ENCODE results near the gene LUM.

- TF ChIP-seq, protein P1, sequence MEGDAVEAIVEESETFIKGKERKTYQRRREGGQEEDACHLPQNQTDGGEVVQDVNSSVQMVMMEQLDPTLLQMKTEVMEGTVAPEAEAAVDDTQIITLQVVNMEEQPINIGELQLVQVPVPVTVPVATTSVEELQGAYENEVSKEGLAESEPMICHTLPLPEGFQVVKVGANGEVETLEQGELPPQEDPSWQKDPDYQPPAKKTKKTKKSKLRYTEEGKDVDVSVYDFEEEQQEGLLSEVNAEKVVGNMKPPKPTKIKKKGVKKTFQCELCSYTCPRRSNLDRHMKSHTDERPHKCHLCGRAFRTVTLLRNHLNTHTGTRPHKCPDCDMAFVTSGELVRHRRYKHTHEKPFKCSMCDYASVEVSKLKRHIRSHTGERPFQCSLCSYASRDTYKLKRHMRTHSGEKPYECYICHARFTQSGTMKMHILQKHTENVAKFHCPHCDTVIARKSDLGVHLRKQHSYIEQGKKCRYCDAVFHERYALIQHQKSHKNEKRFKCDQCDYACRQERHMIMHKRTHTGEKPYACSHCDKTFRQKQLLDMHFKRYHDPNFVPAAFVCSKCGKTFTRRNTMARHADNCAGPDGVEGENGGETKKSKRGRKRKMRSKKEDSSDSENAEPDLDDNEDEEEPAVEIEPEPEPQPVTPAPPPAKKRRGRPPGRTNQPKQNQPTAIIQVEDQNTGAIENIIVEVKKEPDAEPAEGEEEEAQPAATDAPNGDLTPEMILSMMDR (IDR thresholded peaks at IDR 0.05; ENCODE audit: extremely low read depth in 1 of 2, insufficient read depth in 1 of 2, low read depth in 1 of 2, low read length in 2 of 2), result no peak
- TF ChIP-seq POLR2A (IDR thresholded peaks at IDR 0.05; ENCODE audit: low read depth, low read length), result no peak
- TF ChIP-seq, protein P2, sequence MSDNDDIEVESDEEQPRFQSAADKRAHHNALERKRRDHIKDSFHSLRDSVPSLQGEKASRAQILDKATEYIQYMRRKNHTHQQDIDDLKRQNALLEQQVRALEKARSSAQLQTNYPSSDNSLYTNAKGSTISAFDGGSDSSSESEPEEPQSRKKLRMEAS (IDR thresholded peaks at IDR 0.05; ENCODE audit: insufficient read depth, insufficient read length), result no peak
- no peak for TF ChIP-seq FOS (IDR thresholded peaks at IDR 0.05; ENCODE audit: borderline replicate concordance, insufficient read depth, low read length)
- no peak for TF ChIP-seq POLR2AphosphoS5 (IDR thresholded peaks at IDR 0.05; ENCODE audit: insufficient read depth, low read depth, low read length)
- no peak for TF ChIP-seq JUN (IDR thresholded peaks at IDR 0.05; ENCODE audit: borderline replicate concordance, insufficient read depth, insufficient read length, low read depth)
- no peak for TF ChIP-seq EZH2 (IDR thresholded peaks at IDR 0.05; ENCODE audit: borderline replicate concordance, low read depth, low read length, severe bottlenecking)
Observed at GRCh38 chr12:91103624-91104023, 7.7 kb downstream of the LUM start.

Data from endothelial cell of umbilical vein (primary cell).